K562 (cell line): Measurements from ENCODE around the gene TBL1XR1.

Source experiments
- BRF1 ChIP-seq: IDR thresholded peaks from 3 replicates; pipeline ENCODE4 v1.6.1; 2011; ENCODE audit warnings: borderline replicate concordance, mild to moderate bottlenecking; ENCODE audit not compliant: insufficient read length; ENCODE audit errors: extremely low read depth
- HMG20B ChIP-seq: fragments of 250-450 bp; sonication (Bioruptor Pico); IDR thresholded peaks from 2 replicates; pipeline ENCODE4 v1.5.0; 2021; ENCODE audit warnings: mild to moderate bottlenecking
- TF ChIP-seq, protein P1 (sequence below): sonication (generic); formaldehyde crosslinking; IDR thresholded peaks from 2 replicates; pipeline ENCODE4 v1.8.0; 2022; ENCODE audit warnings: mild to moderate bottlenecking, low read depth, missing genetic modification reagents
- TF ChIP-seq, protein P2 (sequence below), 3 experiments: IDR thresholded peaks in 2 of 3; conservative IDR thresholded peaks in 1 of 3; 2 replicates each; pipeline ENCODE4 v1.5.1; 2011 to 2012; ENCODE audit warnings: low read length in 3 of 3, mild to moderate bottlenecking in 3 of 3, control low read depth in 2 of 3, improper control_type of control experiment in 1 of 3, inconsistent platforms in 1 of 3, low read depth in 1 of 3, mixed read lengths in 1 of 3, moderate library complexity in 1 of 3; ENCODE audit not compliant: insufficient read depth in 2 of 3
- TF ChIP-seq, protein P3 (sequence below), 2 experiments: fragments of 450-650 bp in 1 of 2; IDR thresholded peaks; 2 replicates each; pipeline ENCODE4 v1.6.1; 2011 to 2017; ENCODE audit warnings: low read depth in 2 of 2, antibody characterized with exemption in 1 of 2, borderline replicate concordance in 1 of 2, low read length in 1 of 2, mild to moderate bottlenecking in 1 of 2, mixed read lengths in 1 of 2; ENCODE audit not compliant: control insufficient read depth in 1 of 2
- TF ChIP-seq, protein P4 (sequence below): fragments of 250-450 bp; sonication (Bioruptor Pico); IDR thresholded peaks from 2 replicates; pipeline ENCODE4 v1.5.0; 2020; ENCODE audit warnings: mild to moderate bottlenecking, borderline replicate concordance

DNA sequence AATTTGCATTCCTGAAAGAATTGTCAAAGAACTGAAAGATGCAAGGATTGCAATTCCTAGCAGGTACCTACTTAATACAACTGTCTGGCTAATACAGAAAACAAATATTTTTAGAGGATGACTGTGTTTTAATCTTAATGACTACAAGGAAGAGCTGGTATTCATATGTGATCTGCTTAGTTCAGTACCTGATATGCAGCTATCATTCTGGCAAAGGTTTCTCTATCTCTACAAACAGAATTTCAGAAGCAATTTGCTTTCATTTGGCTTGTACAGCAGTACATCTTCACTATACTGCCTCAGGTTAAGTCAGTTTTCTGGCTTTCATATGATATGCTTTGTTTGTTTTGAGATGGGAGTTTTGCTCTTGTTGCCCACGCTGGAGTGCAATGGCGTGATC lies 51.3 kb downstream of the TBL1XR1 start:
- TF ChIP-seq, protein P1, sequence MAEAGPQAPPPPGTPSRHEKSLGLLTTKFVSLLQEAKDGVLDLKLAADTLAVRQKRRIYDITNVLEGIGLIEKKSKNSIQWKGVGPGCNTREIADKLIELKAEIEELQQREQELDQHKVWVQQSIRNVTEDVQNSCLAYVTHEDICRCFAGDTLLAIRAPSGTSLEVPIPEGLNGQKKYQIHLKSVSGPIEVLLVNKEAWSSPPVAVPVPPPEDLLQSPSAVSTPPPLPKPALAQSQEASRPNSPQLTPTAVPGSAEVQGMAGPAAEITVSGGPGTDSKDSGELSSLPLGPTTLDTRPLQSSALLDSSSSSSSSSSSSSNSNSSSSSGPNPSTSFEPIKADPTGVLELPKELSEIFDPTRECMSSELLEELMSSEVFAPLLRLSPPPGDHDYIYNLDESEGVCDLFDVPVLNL (CRISPR knock-in tag): no peak
- TF ChIP-seq, protein P2, sequence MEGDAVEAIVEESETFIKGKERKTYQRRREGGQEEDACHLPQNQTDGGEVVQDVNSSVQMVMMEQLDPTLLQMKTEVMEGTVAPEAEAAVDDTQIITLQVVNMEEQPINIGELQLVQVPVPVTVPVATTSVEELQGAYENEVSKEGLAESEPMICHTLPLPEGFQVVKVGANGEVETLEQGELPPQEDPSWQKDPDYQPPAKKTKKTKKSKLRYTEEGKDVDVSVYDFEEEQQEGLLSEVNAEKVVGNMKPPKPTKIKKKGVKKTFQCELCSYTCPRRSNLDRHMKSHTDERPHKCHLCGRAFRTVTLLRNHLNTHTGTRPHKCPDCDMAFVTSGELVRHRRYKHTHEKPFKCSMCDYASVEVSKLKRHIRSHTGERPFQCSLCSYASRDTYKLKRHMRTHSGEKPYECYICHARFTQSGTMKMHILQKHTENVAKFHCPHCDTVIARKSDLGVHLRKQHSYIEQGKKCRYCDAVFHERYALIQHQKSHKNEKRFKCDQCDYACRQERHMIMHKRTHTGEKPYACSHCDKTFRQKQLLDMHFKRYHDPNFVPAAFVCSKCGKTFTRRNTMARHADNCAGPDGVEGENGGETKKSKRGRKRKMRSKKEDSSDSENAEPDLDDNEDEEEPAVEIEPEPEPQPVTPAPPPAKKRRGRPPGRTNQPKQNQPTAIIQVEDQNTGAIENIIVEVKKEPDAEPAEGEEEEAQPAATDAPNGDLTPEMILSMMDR (IDR thresholded peaks at IDR 0.05 in 2 of 3, conservative IDR thresholded peaks at IDR 0.05 in 1 of 3; ENCODE audit: insufficient read depth in 2 of 3, low read depth in 1 of 3, low read length in 3 of 3): no peak
- TF ChIP-seq HMG20B (CRISPR knock-in tag): no peak
- TF ChIP-seq, protein P3, sequence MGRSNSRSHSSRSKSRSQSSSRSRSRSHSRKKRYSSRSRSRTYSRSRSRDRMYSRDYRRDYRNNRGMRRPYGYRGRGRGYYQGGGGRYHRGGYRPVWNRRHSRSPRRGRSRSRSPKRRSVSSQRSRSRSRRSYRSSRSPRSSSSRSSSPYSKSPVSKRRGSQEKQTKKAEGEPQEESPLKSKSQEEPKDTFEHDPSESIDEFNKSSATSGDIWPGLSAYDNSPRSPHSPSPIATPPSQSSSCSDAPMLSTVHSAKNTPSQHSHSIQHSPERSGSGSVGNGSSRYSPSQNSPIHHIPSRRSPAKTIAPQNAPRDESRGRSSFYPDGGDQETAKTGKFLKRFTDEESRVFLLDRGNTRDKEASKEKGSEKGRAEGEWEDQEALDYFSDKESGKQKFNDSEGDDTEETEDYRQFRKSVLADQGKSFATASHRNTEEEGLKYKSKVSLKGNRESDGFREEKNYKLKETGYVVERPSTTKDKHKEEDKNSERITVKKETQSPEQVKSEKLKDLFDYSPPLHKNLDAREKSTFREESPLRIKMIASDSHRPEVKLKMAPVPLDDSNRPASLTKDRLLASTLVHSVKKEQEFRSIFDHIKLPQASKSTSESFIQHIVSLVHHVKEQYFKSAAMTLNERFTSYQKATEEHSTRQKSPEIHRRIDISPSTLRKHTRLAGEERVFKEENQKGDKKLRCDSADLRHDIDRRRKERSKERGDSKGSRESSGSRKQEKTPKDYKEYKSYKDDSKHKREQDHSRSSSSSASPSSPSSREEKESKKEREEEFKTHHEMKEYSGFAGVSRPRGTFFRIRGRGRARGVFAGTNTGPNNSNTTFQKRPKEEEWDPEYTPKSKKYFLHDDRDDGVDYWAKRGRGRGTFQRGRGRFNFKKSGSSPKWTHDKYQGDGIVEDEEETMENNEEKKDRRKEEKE (IDR thresholded peaks at IDR 0.05; ENCODE audit: borderline replicate concordance in 1 of 2, control insufficient read depth in 1 of 2, low read depth in 2 of 2, low read length in 1 of 2): no peak
- TF ChIP-seq, protein P4, sequence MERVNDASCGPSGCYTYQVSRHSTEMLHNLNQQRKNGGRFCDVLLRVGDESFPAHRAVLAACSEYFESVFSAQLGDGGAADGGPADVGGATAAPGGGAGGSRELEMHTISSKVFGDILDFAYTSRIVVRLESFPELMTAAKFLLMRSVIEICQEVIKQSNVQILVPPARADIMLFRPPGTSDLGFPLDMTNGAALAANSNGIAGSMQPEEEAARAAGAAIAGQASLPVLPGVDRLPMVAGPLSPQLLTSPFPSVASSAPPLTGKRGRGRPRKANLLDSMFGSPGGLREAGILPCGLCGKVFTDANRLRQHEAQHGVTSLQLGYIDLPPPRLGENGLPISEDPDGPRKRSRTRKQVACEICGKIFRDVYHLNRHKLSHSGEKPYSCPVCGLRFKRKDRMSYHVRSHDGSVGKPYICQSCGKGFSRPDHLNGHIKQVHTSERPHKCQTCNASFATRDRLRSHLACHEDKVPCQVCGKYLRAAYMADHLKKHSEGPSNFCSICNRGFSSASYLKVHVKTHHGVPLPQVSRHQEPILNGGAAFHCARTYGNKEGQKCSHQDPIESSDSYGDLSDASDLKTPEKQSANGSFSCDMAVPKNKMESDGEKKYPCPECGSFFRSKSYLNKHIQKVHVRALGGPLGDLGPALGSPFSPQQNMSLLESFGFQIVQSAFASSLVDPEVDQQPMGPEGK (CRISPR knock-in tag): no peak
- no peak for TF ChIP-seq BRF1
